ENCODE results near the gene DIP2C. TPM values are rescaled to one million over a fixed set of nuclear protein-coding genes. Genes with fewer than 3 reads are reported as not detected.
A peak's percentile ranks its signal among the peaks of the same experiment; 100 is the strongest.

The DIP2C gene
- total RNA-seq, 2 donors from 2014 or later, result 21.1 to 23.8 TPM

- DNase-seq (ENCODE audit: low spot score), result no peak
- TF ChIP-seq, protein P1, sequence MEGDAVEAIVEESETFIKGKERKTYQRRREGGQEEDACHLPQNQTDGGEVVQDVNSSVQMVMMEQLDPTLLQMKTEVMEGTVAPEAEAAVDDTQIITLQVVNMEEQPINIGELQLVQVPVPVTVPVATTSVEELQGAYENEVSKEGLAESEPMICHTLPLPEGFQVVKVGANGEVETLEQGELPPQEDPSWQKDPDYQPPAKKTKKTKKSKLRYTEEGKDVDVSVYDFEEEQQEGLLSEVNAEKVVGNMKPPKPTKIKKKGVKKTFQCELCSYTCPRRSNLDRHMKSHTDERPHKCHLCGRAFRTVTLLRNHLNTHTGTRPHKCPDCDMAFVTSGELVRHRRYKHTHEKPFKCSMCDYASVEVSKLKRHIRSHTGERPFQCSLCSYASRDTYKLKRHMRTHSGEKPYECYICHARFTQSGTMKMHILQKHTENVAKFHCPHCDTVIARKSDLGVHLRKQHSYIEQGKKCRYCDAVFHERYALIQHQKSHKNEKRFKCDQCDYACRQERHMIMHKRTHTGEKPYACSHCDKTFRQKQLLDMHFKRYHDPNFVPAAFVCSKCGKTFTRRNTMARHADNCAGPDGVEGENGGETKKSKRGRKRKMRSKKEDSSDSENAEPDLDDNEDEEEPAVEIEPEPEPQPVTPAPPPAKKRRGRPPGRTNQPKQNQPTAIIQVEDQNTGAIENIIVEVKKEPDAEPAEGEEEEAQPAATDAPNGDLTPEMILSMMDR (IDR thresholded peaks at IDR 0.05), result no peak
- peaks cover 0 to 46% of the 10 kb centered on the region in 2 donors for H3K4me1 ChIP-seq
- H3K36me3 ChIP-seq, result no peaks in the 10 kb centered on the region
- no peak overlapping the region for H3K4me3 ChIP-seq
- H3K27me3 ChIP-seq, result no peaks in the 10 kb centered on the region
- H3K27ac ChIP-seq, result no peak overlapping the region
- H3K9me3 ChIP-seq, result no peaks in the 10 kb centered on the region
Observed at GRCh38 chr10:664893-665292, 24.6 kb downstream of the DIP2C start.

GRCh38 chr10:664301-664700, 25.2 kb downstream of the DIP2C start:
- TF ChIP-seq, protein P1 (IDR thresholded peaks at IDR 0.05), result no peak
- DNase-seq (ENCODE audit: low spot score), result no peak
- Histone ChIP-seq H3K9me3 (no peaks in the 10 kb centered on the region), H3K27ac (no peak overlapping the region), H3K4me3 (no peak overlapping the region), H3K36me3 (no peaks in the 10 kb centered on the region), H3K27me3 (no peaks in the 10 kb centered on the region), H3K4me1 (peaks cover 0 to 52% of the 10 kb centered on the region in 2 donors)

DNA sequence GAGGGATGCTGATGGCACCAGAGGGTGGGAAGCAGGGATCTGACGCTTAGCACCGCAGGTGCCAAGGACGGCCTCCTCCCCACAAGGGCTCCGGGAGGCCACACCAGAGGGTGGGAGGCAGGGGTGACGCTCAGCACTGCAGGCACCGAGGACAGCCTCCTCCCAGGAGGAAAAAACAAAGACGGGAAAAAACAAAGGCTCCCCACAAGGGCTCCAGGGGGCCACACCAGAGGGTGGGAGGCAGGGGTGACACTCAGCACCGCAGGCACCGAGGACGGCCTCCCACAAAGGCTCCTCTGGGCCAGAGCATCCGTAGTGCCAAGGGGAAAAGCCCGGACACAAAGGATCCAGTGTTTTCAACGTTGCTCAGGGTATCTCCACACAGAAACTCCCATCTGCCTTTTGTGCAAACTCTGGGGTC, 25.6 kb downstream of the DIP2C start:
- peaks cover 0 to 56% of the 10 kb centered on the region in 2 donors for H3K4me1 ChIP-seq
- TF ChIP-seq, protein P1 (IDR thresholded peaks at IDR 0.05), result no peak
- H3K36me3 ChIP-seq, result no peaks in the 10 kb centered on the region
- H3K27ac ChIP-seq, result no peak overlapping the region
- no peaks in the 10 kb centered on the region for H3K9me3 ChIP-seq
- no peak for DNase-seq (ENCODE audit: low spot score)
- no peaks in the 10 kb centered on the region for H3K27me3 ChIP-seq
- no peak overlapping the region for H3K4me3 ChIP-seq

GRCh38 chr10:663466-663751, 26.1 kb downstream of the DIP2C start:
- Histone ChIP-seq H3K9me3 (no peaks in the 10 kb centered on the region), H3K4me3 (no peak overlapping the region), H3K27ac (peak overlapping the region in 1 of 2 donors; percentile 16), H3K27me3 (no peaks in the 10 kb centered on the region), H3K36me3 (no peaks in the 10 kb centered on the region), H3K4me1 (peaks cover 0 to 61% of the 10 kb centered on the region in 2 donors)
- DNase-seq (ENCODE audit: low spot score), result no peak
- TF ChIP-seq, protein P1 (IDR thresholded peaks at IDR 0.05), result no peak

GRCh38 chr10:662686-663465, 26.6 kb downstream of the DIP2C start:
- Histone ChIP-seq H3K27me3 (no peaks in the 10 kb centered on the region), H3K4me3 (no peak overlapping the region), H3K9me3 (no peaks in the 10 kb centered on the region), H3K4me1 (peaks cover 0 to 62% of the 10 kb centered on the region in 2 donors), H3K27ac (peak overlapping the region in 1 of 2 donors; percentile 16), H3K36me3 (no peaks in the 10 kb centered on the region)
- no peak for DNase-seq (ENCODE audit: low spot score)
- TF ChIP-seq, protein P1 (IDR thresholded peaks at IDR 0.05), result no peak

GRCh38 chr10:662223-662605, 27.3 kb downstream of the DIP2C start:
- H3K9me3 ChIP-seq, result no peaks in the 10 kb centered on the region
- TF ChIP-seq, protein P1 (IDR thresholded peaks at IDR 0.05), result no peak
- H3K4me3 ChIP-seq, result no peak overlapping the region
- no peak for DNase-seq (ENCODE audit: low spot score)
- peaks cover 0 to 61% of the 10 kb centered on the region in 2 donors for H3K4me1 ChIP-seq
- peak overlapping the region in 1 of 2 donors; percentile 81 for H3K27ac ChIP-seq
- H3K36me3 ChIP-seq, result no peaks in the 10 kb centered on the region
- no peaks in the 10 kb centered on the region for H3K27me3 ChIP-seq
